NCI-H1105 (cell line): ENCODE results near the gene FOXK1.
A peak's percentile ranks its signal among the peaks of the same experiment; 100 is the strongest.
"Not testable (repeated sequence)": the region's sequence is repeated elsewhere in the genome, so short reads cannot be mapped to it uniquely, and the experiment has no call there.

Experiments used
- DNase-seq: peaks from one replicate; lab custom pipeline; 2025; lab: John Stamatoyannopoulos, UW

FOXK1 gene

GRCh38 chr7:4667776-4668509 lies 14.2 kb upstream of the FOXK1 start:
- DNase-seq, result no peak

GRCh38 chr7:4668510-4668847 lies 13.6 kb upstream of the FOXK1 start:
- no peak for DNase-seq

GRCh38 chr7:4670791-4671190 lies 11.3 kb upstream of the FOXK1 start:
- DNase-seq, result no peak

- DNase-seq, result no peak
Measured at GRCh38 chr7:4675771-4676367, 6.2 kb upstream of the FOXK1 start.

GRCh38 chr7:4677518-4677917 lies 4.6 kb upstream of the FOXK1 start:
- DNase-seq, result not testable (repeated sequence)

GRCh38 chr7:4681218-4681851 lies 760 bp upstream of the FOXK1 start:
- no peak for DNase-seq

GRCh38 chr7:4682621-4683042 lies 537 bp downstream of the FOXK1 start:
- peak; percentile 11 for DNase-seq

- DNase-seq, result no peak
Measured at GRCh38 chr7:4683043-4683883, 1.2 kb downstream of the FOXK1 start.

- no peak for DNase-seq
Measured at GRCh38 chr7:4683884-4684565, 1.9 kb downstream of the FOXK1 start.

GRCh38 chr7:4684846-4685245 lies 2.8 kb downstream of the FOXK1 start:
- DNase-seq, result no peak

GRCh38 chr7:4685676-4686075 lies 3.6 kb downstream of the FOXK1 start:
- DNase-seq, result not testable (repeated sequence)

GRCh38 chr7:4687956-4688355 lies 5.9 kb downstream of the FOXK1 start:
- DNase-seq, result no peak

- no peak for DNase-seq
Measured at GRCh38 chr7:4689151-4689550, 7.1 kb downstream of the FOXK1 start.

GRCh38 chr7:4689668-4690067 lies 7.6 kb downstream of the FOXK1 start:
- DNase-seq, result no peak

- DNase-seq, result no peak
Measured at GRCh38 chr7:4690953-4691856, 9.1 kb downstream of the FOXK1 start.

GRCh38 chr7:4692055-4692454 lies 10.0 kb downstream of the FOXK1 start:
- no peak for DNase-seq

GRCh38 chr7:4692622-4693021 lies 10.5 kb downstream of the FOXK1 start:
- DNase-seq, result not testable (repeated sequence)

GRCh38 chr7:4693152-4693551 lies 11.1 kb downstream of the FOXK1 start:
- no peak for DNase-seq

- no peak for DNase-seq
Measured at GRCh38 chr7:4693749-4694148, 11.7 kb downstream of the FOXK1 start.

GRCh38 chr7:4694305-4694704 lies 12.2 kb downstream of the FOXK1 start:
- no peak for DNase-seq

- DNase-seq, result no peak
Measured at GRCh38 chr7:4698707-4699275, 16.7 kb downstream of the FOXK1 start.
